GOT3 (cell line): ENCODE results near the gene C6.
"Not testable (repeated sequence)": the region's sequence is repeated elsewhere in the genome, so short reads cannot be mapped to it uniquely, and the experiment has no call there.

Source experiments
- DNase-seq: peaks from one replicate; lab custom pipeline; 2025; ENCODE audit warnings: mixed read lengths; lab: John Stamatoyannopoulos, UW

The C6 gene

DNA sequence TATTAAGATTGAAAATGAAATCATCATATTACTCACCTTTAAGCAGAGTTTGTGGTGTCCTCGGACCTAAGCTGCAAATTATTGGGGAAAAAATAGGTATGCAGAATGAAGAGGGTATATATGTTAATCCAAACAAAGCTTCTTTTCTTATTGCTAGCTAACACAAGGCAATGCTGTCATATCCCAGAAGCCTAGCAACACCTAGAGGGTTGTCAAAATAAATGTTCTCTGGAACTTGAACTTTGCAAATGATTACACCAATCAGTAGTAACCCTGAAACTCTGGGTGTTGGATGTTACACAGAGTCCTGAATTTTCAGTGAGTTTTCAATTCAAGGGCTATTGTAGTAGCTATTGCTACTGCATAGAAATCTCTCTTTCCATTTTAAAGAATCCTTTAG lies at the start of gene C6:
Gene C6, minus strand, starts transcription at position 193 of the 400 bp plus-strand sequence. CDS start 10,302 bp downstream, outside the sequence.
- no peak for DNase-seq

DNA sequence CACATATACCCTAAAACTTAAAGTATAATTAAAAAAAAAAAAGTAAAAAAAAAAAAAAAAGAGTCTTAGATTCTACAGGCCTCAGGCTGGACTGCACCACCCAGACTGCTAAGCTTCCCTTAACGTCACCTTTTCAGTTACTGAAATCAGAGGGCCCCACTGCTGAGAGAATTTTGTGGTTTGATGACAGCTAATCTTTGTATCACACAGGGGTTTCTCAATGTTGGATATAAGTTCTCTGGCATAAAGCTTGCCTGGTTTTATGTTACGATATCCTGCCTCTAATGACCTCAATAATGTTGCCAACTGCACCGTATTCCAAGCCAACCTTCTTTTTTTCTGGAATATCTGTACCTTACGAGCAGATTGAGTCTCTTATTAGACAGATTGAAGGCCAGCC lies 43.1 kb upstream of the C6 start:
- DNase-seq: no peak

DNA sequence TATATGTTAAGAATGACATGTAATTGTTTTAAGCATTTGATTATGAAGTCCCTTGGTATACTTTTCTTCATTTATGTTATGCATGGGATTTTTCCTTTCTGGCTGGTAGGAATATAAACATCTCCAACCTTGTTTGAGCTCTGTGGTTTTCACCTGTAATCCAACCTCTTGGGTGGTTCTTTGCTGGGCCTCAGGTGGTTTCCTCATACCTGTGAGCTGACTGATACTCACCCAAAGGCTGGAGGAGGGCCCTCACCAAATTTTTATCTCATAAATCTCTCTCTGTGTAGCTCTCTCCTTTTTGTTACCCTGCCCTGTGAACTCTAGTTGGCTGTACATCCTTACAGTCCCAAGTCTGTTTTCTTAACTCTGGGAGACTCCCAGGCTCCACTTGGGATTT lies 39.8 kb upstream of the C6 start:
- DNase-seq: no peak

DNA sequence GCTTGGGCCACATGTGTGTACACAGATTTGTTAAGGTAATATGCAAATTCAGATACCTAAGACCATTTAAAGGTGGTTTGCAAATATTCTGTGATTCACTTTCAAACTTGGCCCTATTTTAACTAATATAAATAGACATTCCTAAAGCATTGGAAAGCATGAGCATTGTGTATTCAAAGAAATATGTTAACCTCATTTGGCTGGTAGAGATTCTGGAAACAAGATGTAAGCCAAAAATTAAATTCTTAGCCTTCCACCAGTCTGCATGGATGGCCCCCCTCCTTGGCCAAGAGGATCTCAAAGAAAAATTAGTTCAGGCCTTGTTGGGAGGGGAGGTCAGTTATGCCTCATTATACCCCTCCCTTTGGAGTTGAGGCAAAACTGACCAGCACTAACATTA lies 38.7 kb upstream of the C6 start:
- DNase-seq: no peak

DNA sequence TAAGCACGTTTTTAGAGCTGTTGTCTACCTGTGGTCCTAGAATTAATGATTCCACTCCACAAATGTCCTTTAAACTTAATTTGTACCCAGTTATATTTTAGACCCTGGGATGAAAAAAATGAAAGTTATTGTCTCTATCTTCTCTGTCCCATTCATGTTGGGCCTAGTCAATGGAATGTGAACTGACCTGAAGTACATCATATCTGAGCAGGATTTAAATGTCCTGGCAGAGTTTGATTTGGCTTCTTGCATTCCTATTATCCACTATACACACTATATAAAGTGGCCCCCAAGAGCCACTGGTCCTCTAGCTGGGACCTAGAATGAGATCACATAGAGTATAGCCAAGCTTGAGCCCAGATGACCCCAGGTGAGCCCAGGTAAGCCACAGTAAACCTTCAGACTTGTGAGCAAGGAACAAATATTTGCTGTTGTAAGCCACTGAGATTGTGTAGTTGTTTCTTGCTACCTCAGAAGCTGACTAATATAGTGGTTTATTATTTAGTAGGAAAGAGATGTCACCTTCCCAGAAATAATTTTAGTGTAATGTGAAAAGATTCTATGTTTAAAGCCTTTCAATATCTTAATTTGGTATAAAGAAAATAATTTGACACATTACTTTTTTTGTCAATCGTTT lies 37.1 kb upstream of the C6 start:
- no peak for DNase-seq

DNA sequence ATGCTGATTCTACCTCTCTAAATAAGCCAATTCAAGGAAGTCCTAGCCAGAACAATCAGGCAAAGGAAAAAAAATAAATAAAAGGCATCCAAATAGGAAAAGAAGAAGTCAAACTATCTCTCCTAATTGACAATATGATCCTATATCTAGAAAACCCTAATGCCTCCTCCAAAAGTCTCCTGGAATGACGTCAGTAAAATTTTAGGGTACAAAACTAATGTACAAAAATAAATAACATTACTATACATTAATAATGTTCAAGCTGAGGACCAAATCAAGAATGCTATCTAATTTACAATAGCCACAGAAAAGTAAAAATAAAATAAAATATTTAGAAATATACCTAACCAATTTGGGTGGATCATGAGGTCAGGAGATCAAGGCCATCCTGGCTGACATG lies 33.8 kb upstream of the C6 start:
- no peak for DNase-seq

DNA sequence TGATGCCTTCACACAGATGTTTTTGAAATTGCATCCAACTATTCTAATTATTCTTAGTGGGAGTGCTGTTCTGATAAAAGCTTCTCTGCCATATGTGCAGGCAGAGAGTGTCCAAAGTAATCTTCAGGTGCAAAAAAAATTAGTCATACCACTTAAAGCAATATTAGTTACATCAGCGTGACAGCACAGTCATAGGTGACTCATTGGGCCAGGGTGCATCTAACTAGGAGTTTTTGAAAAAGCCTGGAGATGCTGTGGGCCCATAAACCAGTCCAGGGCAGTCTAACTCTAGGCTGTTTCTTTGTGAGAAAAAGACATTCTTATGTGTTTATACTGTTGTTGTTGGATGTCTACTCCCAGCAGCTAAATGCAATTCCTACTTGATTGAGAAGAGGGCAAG lies 33.0 kb upstream of the C6 start:
- no peak for DNase-seq

DNA sequence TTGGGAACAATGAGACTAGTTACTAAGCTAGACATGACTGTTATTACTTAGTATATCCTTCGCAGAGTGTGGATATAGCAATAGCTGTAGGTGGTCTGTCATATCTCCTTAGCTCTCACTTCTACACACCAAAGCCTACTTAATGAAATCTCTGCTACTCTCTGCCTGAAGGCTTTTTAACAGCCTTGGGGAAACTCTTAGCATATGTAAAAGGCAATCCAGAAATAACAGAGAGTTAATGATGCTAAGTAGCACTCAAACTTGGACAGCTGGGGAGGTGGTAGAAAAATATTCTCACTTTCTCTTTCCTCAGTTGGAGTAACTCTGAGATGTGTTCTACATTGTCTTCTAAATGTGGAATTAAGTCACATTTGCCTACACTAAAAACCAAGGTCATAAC lies 30.2 kb upstream of the C6 start:
- DNase-seq: no peak

DNA sequence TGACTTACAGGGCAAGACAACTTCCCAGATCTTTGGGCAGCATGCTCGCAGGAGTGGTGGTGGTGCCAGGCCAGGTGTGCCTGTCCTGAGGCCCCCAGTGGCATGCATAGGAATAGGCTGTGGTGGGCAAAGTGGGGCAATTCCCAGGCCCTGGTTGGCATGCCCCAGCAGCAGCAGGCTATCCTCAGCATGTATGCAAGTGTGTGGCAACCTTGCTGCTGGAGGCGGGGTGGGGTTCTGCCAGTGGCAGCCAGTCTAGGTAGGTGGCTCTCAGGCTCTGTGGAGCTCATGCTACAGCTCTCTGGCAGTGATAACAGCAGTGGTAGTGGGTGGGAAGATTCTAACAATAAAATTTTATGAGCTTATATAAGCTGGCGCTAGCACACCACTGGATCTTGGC lies 27.7 kb upstream of the C6 start:
- DNase-seq: no peak

DNA sequence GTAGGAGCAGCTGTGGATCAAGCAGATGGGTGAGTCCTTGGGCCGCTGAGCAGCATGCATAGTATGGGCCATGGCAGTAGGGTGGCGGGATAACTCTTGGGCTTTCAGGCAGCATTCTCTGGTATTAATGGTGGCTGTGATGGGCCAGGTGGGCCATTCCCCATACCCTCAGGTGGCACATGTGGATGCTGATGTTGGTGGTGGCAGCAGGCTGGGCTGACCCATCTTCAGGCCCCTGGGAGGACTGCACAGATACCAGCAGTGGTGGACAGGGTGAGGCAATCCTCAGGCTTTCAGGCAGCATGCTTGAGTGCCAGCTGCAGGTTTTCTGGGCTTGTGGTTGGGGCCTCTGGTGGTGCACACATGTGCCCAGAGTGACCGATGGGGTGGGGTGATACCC lies 27.1 kb upstream of the C6 start:
- DNase-seq: no peak

DNA sequence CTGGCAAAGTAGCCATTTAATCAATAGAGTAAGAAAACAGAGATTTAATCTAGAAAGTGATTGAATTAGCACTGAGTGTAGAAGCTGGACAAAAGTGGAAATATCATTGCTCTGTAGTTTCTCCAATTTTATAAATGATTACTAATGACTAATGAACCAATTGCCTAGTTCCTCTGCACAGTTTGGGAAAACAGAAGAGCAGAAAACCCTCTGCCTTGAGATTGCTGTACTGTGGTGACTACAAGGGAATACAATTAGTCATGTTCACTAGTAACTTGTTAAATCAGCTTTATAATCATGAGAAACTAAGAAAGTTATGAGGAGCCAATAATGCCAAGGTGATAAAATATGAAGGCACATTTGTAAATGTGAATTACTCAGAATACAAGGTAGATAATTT lies 21.1 kb upstream of the C6 start:
- DNase-seq: no peak

DNA sequence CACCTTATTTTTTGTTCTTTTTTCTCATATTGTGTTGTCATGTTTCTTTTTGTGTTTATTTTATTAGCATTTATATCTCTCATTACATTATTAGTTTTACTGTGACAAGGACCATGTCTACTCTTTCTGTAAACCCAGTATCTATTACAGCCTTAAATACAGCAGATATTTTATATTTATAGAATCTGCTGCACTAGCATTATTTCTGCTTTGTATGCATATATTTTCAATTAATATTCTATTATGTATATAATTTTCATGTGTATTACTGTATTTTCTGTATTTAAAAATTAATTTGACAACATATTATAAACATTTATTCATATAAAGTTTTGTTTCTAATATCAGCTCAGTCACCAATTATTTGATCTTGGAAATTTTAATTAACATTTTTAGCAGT lies 19.5 kb upstream of the C6 start:
- DNase-seq: no peak

DNA sequence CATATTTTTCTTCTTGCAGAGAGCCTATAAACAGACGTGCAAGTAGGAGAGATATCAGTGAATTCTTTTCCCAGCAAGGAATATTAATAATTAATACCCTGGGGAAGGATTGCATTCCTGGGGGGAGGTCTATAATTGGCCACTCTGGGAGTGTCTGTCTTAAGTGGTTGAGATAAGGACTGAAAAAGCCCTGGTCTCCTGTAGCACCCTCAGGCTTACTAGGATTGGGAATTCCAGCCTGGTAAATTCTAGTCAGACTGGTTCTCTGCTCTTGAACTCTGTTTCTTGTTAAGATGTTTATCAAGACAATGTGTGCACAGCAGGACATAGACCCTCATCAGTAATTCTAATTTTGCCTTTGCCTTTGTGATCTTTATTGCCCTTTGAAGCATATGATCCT lies 16.9 kb upstream of the C6 start:
- DNase-seq: not testable (repeated sequence)

DNA sequence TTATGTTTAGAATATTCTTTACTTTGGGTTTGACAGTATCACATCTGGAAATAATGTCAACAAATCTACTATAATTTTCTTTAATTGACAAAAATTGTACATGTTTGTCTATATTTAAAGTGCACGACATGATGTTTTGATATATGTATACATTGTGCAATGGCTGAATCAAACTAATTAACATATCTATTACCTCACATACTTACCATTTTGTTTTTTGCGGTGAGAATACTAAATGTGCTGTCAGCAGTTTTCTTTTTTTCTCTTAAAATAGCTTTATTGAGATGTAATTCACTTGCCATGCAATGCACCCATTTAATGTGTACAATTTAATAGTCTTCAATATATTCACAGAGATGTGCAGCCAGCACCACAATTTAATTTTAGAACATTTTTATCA lies 10.6 kb upstream of the C6 start:
- no peak for DNase-seq

DNA sequence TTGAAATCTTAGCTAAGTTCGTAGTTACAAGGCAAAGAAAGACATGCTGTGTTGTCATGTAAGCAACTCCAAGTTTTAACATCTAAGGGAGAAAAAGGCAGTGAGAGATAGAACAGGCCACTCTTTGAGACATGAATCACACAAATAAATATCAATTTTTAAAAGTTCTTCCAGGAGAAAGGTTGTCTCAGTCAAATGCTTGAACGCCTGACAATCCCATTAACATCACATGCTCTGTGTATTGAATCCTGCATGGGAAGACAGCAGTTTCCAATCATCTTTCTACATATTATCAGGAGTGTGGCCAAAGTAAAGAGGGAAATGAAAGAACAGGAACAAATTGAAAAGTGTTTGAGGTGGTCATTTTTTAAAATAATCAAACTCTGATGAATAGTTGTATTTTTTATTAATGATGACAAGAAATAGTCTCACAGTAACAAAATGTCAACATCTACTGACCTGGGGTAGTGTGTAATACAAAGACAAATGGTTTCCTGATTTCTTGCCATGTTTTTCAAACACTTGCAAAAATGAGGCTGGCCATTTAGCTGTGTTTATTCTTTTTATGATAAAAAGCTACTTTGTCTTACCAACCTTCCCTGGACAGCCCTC lies 6.4 kb upstream of the C6 start:
- no peak for DNase-seq

DNA sequence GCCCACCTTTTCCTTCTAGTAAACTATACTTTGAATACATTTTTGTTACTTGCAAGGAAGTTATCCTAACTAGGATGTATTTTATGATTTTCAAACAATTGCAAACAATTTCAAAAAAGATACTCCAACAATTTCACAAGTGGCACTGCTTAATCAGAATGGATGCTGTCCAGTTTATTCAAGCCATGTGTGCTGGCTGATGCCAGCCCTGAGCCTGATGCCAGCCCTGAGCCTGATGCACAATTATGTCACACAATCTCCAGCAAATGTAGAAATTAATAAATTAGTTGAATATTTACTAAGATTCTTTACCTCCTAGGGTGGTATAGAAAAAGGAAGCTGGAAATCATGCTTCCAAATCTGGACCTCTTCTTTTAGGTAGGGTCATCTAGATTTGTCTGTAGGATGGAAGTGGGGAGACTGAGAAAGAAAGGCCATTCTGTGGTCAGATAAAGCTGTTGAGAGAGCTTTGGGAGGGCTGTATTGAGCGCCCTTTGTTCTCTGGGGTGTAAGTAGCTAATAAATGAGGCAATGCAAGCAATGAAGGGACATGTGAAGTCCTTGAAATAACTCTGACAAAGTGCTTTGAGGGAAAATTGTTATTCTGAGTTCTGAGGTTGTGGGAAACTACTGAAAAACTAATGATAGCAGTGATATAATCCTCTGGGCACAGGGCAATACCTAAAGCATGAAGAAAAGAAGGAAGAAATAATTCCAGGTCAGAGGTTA lies 5.8 kb upstream of the C6 start:
- DNase-seq: no peak

DNA sequence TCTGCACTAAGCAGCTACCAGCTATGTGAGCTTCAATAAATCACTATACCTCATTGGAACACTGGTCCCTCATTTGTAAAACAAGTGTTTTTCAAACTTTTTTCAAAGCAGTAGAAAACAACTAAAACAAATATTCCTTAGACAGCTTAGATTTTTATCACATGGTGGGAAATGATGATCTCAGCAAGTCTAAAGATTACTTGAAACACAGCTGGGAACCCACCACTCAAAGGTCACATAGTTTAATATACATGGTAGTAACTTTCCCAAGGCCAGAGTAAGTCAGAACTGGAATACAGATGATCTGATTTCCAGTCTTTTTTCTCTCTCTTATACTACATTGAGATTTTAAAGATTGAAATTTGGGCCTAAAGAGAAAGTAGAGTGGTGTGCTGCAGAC lies 850 bp upstream of the C6 start:
- DNase-seq: no peak

DNA sequence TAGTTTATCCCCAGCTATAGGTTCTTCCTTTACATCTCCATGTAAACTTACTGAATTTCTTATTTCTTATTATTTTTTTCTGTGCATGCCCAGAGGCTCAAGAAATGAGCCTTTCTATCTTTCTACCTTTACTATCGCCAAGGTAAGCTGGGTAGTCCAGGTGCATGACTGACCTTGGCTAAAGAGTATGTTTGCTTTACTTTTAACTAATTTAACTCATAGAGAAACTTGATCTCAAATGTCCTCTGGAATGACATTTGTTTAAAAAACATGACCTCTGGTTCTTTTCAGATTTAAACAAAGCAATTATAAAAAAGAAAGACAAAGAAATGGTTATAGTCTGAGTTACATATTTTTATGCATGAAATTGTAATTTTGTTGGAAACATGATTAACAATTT lies 397 bp downstream of the C6 start:
- no peak for DNase-seq

DNA sequence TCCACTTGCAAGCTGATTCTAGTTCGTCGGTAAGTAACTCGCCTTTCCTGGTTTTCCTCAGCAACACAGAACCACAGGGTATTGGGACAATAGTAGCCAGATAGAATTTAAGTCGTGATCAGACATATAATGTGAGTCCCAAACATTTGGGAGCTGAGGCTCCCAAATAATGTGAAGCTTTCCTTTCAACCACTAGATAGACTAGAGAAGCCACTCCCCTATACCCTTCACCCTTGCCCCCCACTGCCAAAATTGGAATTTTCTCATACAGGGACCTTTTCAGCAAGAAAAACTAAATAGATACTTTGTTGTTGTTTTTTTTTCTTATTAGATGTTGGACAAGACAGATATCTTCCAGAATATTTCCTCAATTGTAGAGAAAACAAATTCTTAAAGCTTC lies 1.9 kb downstream of the C6 start:
- DNase-seq: no peak

DNA sequence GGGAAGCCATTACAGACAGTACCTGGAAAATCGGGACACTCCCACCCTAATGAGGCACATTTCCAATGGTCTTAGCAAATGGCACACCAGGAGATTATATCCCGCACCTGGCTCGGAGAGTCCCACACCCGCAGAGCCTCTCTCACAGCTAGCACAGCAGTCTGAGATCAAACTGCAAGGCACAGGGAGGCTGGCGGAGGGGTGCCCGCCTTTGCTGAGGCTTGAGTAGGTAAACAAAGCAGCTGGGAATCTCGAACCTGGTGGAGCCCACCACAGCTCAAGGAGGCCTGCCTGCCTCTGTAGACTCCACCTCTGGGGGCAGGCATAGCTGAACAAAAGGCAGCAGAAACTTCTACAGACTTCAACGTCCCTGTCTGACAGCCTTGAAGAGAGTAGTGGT lies 7.9 kb downstream of the C6 start:
- DNase-seq: not testable (repeated sequence)

DNA sequence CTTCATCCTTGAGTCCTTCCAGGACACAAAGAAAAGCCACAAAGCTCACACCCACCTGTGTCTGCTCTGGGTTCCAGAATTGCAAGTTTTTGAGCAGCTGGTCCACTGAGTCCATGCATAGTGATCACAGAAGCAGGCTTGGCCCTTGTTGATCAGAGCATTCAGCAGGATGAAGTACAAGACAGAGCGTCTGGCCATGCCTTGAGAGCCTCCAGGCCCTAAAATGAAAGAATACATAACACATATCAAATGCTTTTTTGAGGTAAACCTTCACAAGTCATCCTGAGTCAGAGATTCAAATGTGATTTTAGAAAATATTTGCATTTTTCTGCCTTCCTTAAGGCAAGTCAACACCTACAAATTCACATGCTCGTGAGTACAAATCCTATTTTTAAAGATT lies 10.3 kb downstream of the C6 start:
- no peak for DNase-seq

DNA sequence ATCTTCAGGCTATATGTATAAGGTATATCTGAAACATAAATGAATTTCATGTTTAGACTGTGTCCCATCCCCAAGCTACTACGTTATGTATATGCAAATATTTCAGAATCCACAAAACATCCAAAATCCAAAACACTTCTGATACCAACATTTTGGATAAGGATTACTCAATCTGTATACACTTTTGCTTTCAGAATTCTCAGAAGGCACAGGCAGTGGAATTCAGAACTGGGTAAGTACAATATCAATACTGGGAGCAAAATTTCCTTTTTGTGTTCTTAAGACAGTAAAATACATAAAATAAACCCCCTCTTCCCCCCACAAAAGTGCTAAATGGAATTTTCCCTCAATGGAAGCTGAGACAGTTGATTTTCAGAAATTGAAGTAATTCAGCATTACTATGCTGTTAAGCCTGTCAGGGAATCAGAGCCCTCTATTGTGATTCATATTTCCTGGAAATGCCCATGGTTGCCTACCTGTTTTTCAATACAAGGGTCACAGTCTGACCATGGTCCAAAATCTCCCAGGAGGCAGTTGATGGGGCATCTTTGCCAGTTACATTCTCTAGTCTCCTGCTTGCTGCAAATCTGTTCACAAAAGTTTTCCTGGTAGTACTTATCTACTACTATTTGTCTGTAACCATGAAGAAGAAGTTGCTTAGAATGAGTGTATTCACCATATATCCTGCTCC lies 12.1 kb downstream of the C6 start:
- DNase-seq: no peak

DNA sequence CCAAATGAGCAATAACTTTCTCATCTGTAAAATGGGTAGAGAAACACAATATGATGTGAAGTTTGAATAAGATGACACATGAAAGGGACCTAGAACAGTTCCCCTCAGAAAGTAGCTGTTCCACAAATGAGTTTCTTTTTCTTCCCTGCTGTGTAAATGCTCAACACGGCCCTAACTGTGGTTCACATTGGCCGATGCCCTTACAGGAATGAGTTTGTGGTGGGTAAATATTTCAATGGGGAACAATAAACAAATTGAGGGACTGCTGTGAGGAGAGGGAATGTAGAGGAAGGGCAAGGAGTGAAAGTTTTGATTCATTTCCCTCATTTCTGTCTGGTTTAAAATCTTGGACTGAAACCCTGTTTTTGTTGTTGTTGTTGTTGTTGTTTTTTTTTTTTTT lies 12.8 kb downstream of the C6 start:
- DNase-seq: no peak
